DOHH2 (cell line): ENCODE results near the gene PPP1R3A.

Source experiments
- H3F3A ChIP-seq: fragments of 200-600 bp; sonication (generic), shearing (Covaris generic); 2 replicates; pipeline ENCODE4 v1.6.0; 2016; ENCODE audit warnings: antibody characterized with exemption, mild to moderate bottlenecking; ENCODE audit not compliant: control insufficient read depth, insufficient read depth
- H3K27ac ChIP-seq: fragments of 200-600 bp; sonication (generic); 2 replicates; pipeline ENCODE4 v1.5.1; 2014; ENCODE audit warnings: low read depth, mild to moderate bottlenecking, low read length, moderate library complexity
- H3K27me3 ChIP-seq: fragments of 200-600 bp; sonication (generic); 2 replicates; pipeline ENCODE4 v1.6.1; 2014; ENCODE audit warnings: mild to moderate bottlenecking, low read length, mixed read lengths; ENCODE audit not compliant: control insufficient read depth
- H3K36me3 ChIP-seq: fragments of 200-600 bp; sonication (generic); 2 replicates; pipeline ENCODE4 v1.6.1; 2014; ENCODE audit warnings: mild to moderate bottlenecking, low read length, moderate library complexity, mixed read lengths; ENCODE audit not compliant: control insufficient read depth
- H3K4me1 ChIP-seq: fragments of 200-600 bp; sonication (generic); 2 replicates; pipeline ENCODE4 v1.6.1; 2014; ENCODE audit warnings: mild to moderate bottlenecking, low read length, mixed read lengths; ENCODE audit not compliant: control insufficient read depth
- H3K4me2 ChIP-seq: fragments of 200-600 bp; sonication (generic); 2 replicates; pipeline ENCODE4 v1.6.0; 2014; ENCODE audit warnings: mild to moderate bottlenecking, low read length, moderate library complexity
- H3K4me3 ChIP-seq: fragments of 200-600 bp; sonication (generic); 2 replicates; pipeline ENCODE4 v1.5.1; 2014; ENCODE audit warnings: mild to moderate bottlenecking, low read length, mixed read lengths
- H3K79me2 ChIP-seq: fragments of 200-600 bp; sonication (generic); 2 replicates; pipeline ENCODE4 v1.6.1; 2014; ENCODE audit warnings: mild to moderate bottlenecking, low read length, mixed read lengths; ENCODE audit not compliant: control insufficient read depth
- H3K9me2 ChIP-seq: fragments of 200-600 bp; sonication (generic); replicated peaks from 2 replicates; pipeline ENCODE4 v1.6.1; 2014; ENCODE audit warnings: mild to moderate bottlenecking, low read length, mixed read lengths; ENCODE audit not compliant: control insufficient read depth
- H3K9me3 ChIP-seq: fragments of 200-600 bp; sonication (generic); 2 replicates; pipeline ENCODE4 v1.6.1; 2014; ENCODE audit warnings: antibody characterized with exemption, low read length, mixed read lengths; ENCODE audit not compliant: control insufficient read depth, insufficient read depth
- H4K20me1 ChIP-seq: fragments of 200-600 bp; sonication (generic); 2 replicates; pipeline ENCODE4 v1.6.0; 2014; ENCODE audit warnings: low read depth, mild to moderate bottlenecking, antibody characterized with exemption, low read length, moderate library complexity; ENCODE audit not compliant: control insufficient read depth, insufficient read depth
- CTCF ChIP-seq: fragments of 200-600 bp; sonication (generic); IDR thresholded peaks from one replicate; pipeline ENCODE4 v1.5.1; 2014; ENCODE audit warnings: antibody characterized with exemption, mild to moderate bottlenecking, low read depth, low read length; ENCODE audit not compliant: poor library complexity, severe bottlenecking
- EZH2phosphoT487 ChIP-seq: fragments of 200-600 bp; sonication (generic); IDR thresholded peaks from 2 replicates; pipeline ENCODE4 v1.6.1; 2017; ENCODE audit warnings: borderline replicate concordance, mild to moderate bottlenecking, antibody characterized with exemption, low read length, moderate library complexity, mixed read lengths

Gene PPP1R3A

GRCh38 chr7:113955157-113955556 lies 36.3 kb upstream of the PPP1R3A start:
- TF ChIP-seq CTCF (no peak), EZH2phosphoT487 (no peak)
- Histone ChIP-seq H3K36me3 (no peaks in the 10 kb centered on the region), H3K27me3 (no peaks in the 10 kb centered on the region), H3K27ac (no peak overlapping the region), H3K4me3 (no peak overlapping the region), H3K9me3 (peaks cover 26% of the 10 kb centered on the region; the same call in 1 of the 2 replicates), H3F3A (no peaks in the 10 kb centered on the region), H3K79me2 (no peaks in the 10 kb centered on the region), H3K4me1 (no peaks in the 10 kb centered on the region), H4K20me1 (no peaks in the 10 kb centered on the region), H3K4me2 (no peak overlapping the region), H3K9me2 (no peaks in the 10 kb centered on the region)

GRCh38 chr7:113953553-113953952 lies 34.7 kb upstream of the PPP1R3A start:
- Histone ChIP-seq H3K79me2 (no peaks in the 10 kb centered on the region), H3F3A (no peaks in the 10 kb centered on the region), H3K4me2 (no peak overlapping the region), H3K9me2 (no peaks in the 10 kb centered on the region), H3K9me3 (peaks cover 16% of the 10 kb centered on the region; the same call in 1 of the 2 replicates), H3K36me3 (no peaks in the 10 kb centered on the region), H3K27ac (no peak overlapping the region), H3K4me1 (no peaks in the 10 kb centered on the region), H3K4me3 (no peak overlapping the region), H3K27me3 (no peaks in the 10 kb centered on the region), H4K20me1 (no peaks in the 10 kb centered on the region)
- TF ChIP-seq EZH2phosphoT487 (no peak), CTCF (no peak)

GRCh38 chr7:113945018-113945938 lies 26.5 kb upstream of the PPP1R3A start:
- H3K27me3 ChIP-seq = no peaks in the 10 kb centered on the region
- no peaks in the 10 kb centered on the region for H4K20me1 ChIP-seq
- no peaks in the 10 kb centered on the region for H3K4me1 ChIP-seq
- H3K36me3 ChIP-seq = no peaks in the 10 kb centered on the region
- no peaks in the 10 kb centered on the region for H3K79me2 ChIP-seq
- no peaks in the 10 kb centered on the region for H3K9me2 ChIP-seq
- H3K4me2 ChIP-seq = no peak overlapping the region
- H3K4me3 ChIP-seq = no peak overlapping the region
- H3K27ac ChIP-seq = no peak overlapping the region
- H3F3A ChIP-seq = no peaks in the 10 kb centered on the region
- no peaks in the 10 kb centered on the region for H3K9me3 ChIP-seq
- TF ChIP-seq CTCF = no peak
- TF ChIP-seq EZH2phosphoT487 = no peak
